Subcutaneous adipose tissue (tissue), 4 donors: ENCODE data around the gene PRSS22. TPM values are rescaled to one million over a fixed set of nuclear protein-coding genes. Genes with fewer than 3 reads are reported as not detected.

Source experiments
- total RNA-seq, 4 donors: library from RNA; depleted of rRNA; stranded (reverse); fragments of >200 nt; gene quantifications; one replicate each; pipeline ENCODE4 v1.1.0, GENCODE V29; 2016
- TF ChIP-seq, protein P1 (sequence below): fragments of 450-650 bp; IDR thresholded peaks from one replicate; pipeline ENCODE4 v1.5.1; 2016; ENCODE audit warnings: low read depth, mild to moderate bottlenecking, control low read depth, antibody characterized with exemption, moderate library complexity

PRSS22 gene
- total RNA-seq, 4 donors from 2014 or later, result 1.5 TPM; not detected in 3

DNA sequence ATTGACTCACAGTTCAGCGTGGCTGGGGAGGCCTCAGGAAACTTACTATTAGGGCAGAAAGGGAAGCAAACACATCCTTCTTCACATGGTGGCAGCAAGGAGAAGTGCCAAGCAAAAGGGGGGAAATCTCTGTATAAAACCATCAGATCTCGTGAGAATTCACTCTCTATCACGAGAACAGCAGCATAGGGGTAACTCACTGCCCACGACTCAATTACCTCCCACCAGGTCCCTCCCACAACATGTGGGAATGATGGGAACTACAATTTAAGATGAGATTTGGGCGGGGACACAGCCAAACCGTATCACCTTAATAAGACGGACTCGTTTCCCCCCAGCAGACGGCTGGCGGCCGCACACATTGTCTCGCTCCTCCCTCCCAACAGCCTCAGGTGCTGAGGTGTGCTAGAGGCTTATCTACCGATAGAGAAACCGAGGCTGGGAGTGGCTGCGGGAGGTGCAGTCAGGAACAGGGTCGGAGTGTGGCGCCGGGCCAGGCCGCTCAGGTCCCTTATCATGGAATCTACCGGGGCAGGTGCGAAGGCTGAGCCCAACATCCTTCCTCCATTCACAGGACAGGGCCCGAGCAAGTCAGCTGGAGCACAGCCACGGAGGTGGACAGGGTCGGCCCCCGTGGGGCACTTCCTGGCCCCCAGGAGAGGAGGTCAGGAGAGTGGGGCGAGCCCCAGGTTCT lies 32.8 kb downstream of the PRSS22 start:
- TF ChIP-seq, protein P1, sequence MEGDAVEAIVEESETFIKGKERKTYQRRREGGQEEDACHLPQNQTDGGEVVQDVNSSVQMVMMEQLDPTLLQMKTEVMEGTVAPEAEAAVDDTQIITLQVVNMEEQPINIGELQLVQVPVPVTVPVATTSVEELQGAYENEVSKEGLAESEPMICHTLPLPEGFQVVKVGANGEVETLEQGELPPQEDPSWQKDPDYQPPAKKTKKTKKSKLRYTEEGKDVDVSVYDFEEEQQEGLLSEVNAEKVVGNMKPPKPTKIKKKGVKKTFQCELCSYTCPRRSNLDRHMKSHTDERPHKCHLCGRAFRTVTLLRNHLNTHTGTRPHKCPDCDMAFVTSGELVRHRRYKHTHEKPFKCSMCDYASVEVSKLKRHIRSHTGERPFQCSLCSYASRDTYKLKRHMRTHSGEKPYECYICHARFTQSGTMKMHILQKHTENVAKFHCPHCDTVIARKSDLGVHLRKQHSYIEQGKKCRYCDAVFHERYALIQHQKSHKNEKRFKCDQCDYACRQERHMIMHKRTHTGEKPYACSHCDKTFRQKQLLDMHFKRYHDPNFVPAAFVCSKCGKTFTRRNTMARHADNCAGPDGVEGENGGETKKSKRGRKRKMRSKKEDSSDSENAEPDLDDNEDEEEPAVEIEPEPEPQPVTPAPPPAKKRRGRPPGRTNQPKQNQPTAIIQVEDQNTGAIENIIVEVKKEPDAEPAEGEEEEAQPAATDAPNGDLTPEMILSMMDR, result no peak

DNA sequence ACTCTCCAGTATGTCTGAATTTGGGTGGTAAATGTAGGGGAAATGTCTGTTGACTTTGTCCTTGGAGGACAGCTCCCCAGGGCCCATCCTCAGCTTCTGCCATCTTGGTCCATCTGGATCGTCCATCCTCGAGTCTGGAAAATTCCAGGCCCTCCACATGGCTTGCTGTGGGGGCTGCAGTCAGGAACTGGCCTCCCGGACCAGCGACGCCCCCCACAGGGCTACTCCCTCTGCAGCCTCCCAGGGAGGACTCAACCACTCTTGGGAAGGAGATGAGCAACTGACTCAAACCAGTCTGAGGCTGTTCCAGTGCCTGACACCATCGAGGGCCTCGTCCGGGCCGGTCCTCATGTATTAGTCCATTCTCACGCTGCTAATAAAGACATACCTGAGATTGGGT lies 33.3 kb downstream of the PRSS22 start:
- TF ChIP-seq, protein P1, result no peak

DNA sequence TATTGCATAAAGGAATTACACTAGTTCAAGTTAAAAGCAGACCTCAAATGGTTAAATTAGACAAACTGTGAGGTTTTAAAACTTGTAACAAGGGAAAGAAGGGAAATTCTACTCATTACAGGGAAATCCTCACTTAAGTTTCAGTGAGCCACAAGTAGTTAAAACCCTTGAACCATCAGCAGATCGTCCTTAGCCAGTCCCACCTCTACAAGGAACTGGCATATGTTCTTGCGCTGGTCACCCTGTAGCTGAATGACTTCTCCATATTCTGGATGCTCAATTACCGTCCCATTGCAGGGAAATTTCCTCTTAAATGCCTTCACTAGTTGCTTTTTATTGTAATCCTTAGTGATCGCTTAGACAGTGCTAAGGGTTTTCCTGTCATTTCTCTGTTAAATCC lies 35.5 kb downstream of the PRSS22 start:
- TF ChIP-seq, protein P1, result no peak

DNA sequence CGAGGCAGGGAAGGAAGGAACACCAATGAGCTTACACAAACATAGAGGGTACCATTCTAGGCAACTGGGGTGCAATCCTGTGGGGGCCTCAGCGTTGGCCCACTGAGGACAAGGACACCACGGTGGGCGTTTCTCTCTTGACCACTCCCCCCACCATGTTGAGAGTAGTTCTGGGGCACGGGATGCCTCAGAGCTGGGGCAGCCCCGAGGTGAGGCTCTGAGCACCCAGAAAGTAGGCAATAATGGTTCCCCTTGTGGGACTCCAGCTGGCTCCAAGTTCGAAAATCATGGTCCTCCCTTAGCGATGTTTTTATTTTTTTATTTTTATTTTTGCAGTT lies 35.8 kb downstream of the PRSS22 start:
- TF ChIP-seq, protein P1, result no peak

DNA sequence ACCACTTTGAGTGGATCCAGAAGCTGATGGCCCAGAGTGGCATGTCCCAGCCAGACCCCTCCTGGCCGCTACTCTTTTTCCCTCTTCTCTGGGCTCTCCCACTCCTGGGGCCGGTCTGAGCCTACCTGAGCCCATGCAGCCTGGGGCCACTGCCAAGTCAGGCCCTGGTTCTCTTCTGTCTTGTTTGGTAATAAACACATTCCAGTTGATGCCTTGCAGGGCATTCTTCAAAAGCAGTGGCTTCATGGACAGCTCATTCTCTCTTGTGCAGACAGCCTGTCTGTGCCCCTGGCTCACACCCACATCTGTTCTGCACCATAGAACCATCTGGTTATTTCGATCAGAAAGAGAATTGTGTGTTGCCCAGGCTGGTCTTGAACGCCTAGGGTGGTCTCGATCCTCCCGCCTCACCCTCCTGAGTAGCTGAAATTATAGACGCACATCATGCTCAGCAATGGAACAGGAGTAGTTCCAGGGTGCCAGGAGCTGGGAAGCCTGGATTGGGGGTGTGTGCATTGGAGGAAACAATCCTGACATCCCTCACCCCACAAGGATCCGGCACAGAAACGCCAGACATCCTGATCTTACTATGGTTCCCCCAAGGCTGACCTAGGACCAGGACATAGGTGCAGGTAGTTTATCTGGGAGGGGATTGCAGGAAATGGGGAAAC lies 36.3 kb downstream of the PRSS22 start:
- TF ChIP-seq, protein P1, result no peak

DNA sequence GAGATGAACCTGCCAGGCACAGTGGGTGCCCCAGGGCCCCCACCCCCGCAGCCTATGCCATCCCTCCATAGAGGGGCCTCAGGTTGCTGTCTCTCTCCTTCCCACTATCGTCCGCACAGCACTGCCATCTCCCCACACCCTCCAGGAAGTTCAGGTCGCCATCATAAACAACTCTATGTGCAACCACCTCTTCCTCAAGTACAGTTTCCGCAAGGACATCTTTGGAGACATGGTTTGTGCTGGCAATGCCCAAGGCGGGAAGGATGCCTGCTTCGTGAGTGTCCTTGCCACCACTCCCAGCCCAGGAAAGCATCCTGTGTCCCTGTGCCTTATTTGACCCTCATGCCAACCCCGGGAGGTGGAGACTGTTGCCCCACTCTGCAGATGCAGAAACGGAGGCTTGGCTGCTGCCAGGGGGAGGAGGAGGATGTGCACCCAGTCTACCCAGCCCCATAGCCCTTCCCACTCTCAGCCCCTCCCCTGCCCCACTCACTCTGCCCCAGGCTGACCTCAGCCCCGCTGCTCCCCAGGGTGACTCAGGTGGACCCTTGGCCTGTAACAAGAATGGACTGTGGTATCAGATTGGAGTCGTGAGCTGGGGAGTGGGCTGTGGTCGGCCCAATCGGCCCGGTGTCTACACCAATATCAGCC lies 37.0 kb downstream of the PRSS22 start:
- TF ChIP-seq, protein P1, result no peak
